ENCODE results near the gene NRG4. TPM values are rescaled to one million over a fixed set of nuclear protein-coding genes. Genes with fewer than 3 reads are reported as not detected.

The NRG4 gene
- total RNA-seq, 1 experiment from 2014 or later, result 0.39 TPM

- intact Hi-C loops (cut with micrococcal nuclease; ENCODE audit: unreplicated experiment), result no loop called here
- CTCF ChIA-PET, result no interaction called here
- Histone ChIP-seq H3K4me1 (ENCODE audit: control insufficient read depth, insufficient read depth, low read length) (no peaks in the 10 kb centered on the region), H3K36me3 (ENCODE audit: control insufficient read depth, insufficient read depth, low read length) (no peaks in the 10 kb centered on the region), H3K27ac (ENCODE audit: low read length) (no peak overlapping the region), H3K27me3 (ENCODE audit: control insufficient read depth, insufficient read depth, low read length) (peaks cover 6% of the 10 kb centered on the region), H3K9me3 (ENCODE audit: control insufficient read depth, insufficient read depth, low read depth, low read length) (no peaks in the 10 kb centered on the region), H3K4me3 (ENCODE audit: low read depth in 2 of 2, low read length in 2 of 2) (no peak overlapping the region)
- ATAC-seq (no peak), DNase-seq (ENCODE audit: low read depth, low spot score) (no peak)
- POLR2A ChIA-PET, result no interaction called here
- BruUV-seq (replicated peaks), result no TSS peak
- no peak for TF ChIP-seq TCF7L2 (IDR thresholded peaks at IDR 0.05; ENCODE audit: low read depth, low read length)
- no peak for TF ChIP-seq CTCF (IDR thresholded peaks at IDR 0.05)
- TF ChIP-seq REST (IDR thresholded peaks at IDR 0.05; ENCODE audit: insufficient read depth in 1 of 2, low read depth in 2 of 2, low read length in 1 of 2), result no peak
- TF ChIP-seq SIN3A (IDR thresholded peaks at IDR 0.05; ENCODE audit: borderline replicate concordance, insufficient read depth, low read depth, low read length), result no peak
- TF ChIP-seq POLR2AphosphoS5 (IDR thresholded peaks at IDR 0.05; ENCODE audit: low read depth, low read length), result no peak
- in situ Hi-C loops (cut with HindIII; ENCODE audit: low pct_unique_long_range_greater_than_20kb, low sequenced_read_pairs), result no loop called here
These were observed 63.4 kb downstream of the NRG4 start for GRCh38 chr15:75948761-75949296.

- no peaks in the 10 kb centered on the region for H3K9me3 ChIP-seq (ENCODE audit: control insufficient read depth, insufficient read depth, low read depth, low read length)
- ATAC-seq (0 out of 2 replicates have a peak, but pooled peaks have one; percentile 19), DNase-seq (ENCODE audit: low read depth, low spot score) (no peak)
- in situ Hi-C loops (cut with HindIII; ENCODE audit: low pct_unique_long_range_greater_than_20kb, low sequenced_read_pairs), result no loop called here
- ChIA-PET CTCF (no interaction called here), POLR2A (no interaction called here)
- no peak overlapping the region for H3K4me3 ChIP-seq (ENCODE audit: low read depth in 2 of 2, low read length in 2 of 2)
- intact Hi-C loops (cut with micrococcal nuclease; ENCODE audit: unreplicated experiment), result no loop called here
- H3K36me3 ChIP-seq (ENCODE audit: control insufficient read depth, insufficient read depth, low read length), result no peaks in the 10 kb centered on the region
- BruUV-seq (replicated peaks), result no TSS peak
- no peak overlapping the region for H3K27ac ChIP-seq (ENCODE audit: low read length)
- H3K27me3 ChIP-seq (ENCODE audit: control insufficient read depth, insufficient read depth, low read length), result peaks cover 6% of the 10 kb centered on the region
- H3K4me1 ChIP-seq (ENCODE audit: control insufficient read depth, insufficient read depth, low read length), result no peaks in the 10 kb centered on the region
- TF ChIP-seq POLR2AphosphoS5 (IDR thresholded peaks at IDR 0.05; ENCODE audit: low read depth, low read length), result no peak
- no peak for TF ChIP-seq TCF7L2 (IDR thresholded peaks at IDR 0.05; ENCODE audit: low read depth, low read length)
- TF ChIP-seq REST (IDR thresholded peaks at IDR 0.05; ENCODE audit: insufficient read depth in 1 of 2, low read depth in 2 of 2, low read length in 1 of 2), result no peak
- TF ChIP-seq CTCF (IDR thresholded peaks at IDR 0.05), result no peak
- no peak for TF ChIP-seq SIN3A (IDR thresholded peaks at IDR 0.05; ENCODE audit: borderline replicate concordance, insufficient read depth, low read depth, low read length)
These were observed 65.1 kb downstream of the NRG4 start for GRCh38 chr15:75947092-75947491.
